HEK293T (cell line): Measurements from ENCODE around the gene TPD52L1.

Source experiments
- ELF4 ChIP-seq: fragments of 450-650 bp; IDR thresholded peaks from 2 replicates; pipeline ENCODE4 v1.6.1; 2017; ENCODE audit warnings: antibody characterized with exemption
- FOXA1 ChIP-seq: fragments of 450-650 bp; IDR thresholded peaks from 2 replicates; pipeline ENCODE4 v1.6.1; 2016; ENCODE audit warnings: mild to moderate bottlenecking
- FOXK2 ChIP-seq: fragments of 450-650 bp; IDR thresholded peaks from 2 replicates; pipeline ENCODE4 v1.6.1; 2016; ENCODE audit warnings: mild to moderate bottlenecking
- HDGF ChIP-seq: fragments of 450-650 bp; IDR thresholded peaks from 2 replicates; pipeline ENCODE4 v1.6.1; 2017; ENCODE audit warnings: antibody characterized with exemption, borderline replicate concordance
- SUZ12 ChIP-seq: fragments of 450-650 bp; IDR thresholded peaks from 2 replicates; pipeline ENCODE4 v1.6.1; 2016; ENCODE audit warnings: mild to moderate bottlenecking
- TF ChIP-seq, protein P1 (sequence below): fragments of 450-650 bp; IDR thresholded peaks from 2 replicates; pipeline ENCODE4 v1.6.1; 2016

DNA sequence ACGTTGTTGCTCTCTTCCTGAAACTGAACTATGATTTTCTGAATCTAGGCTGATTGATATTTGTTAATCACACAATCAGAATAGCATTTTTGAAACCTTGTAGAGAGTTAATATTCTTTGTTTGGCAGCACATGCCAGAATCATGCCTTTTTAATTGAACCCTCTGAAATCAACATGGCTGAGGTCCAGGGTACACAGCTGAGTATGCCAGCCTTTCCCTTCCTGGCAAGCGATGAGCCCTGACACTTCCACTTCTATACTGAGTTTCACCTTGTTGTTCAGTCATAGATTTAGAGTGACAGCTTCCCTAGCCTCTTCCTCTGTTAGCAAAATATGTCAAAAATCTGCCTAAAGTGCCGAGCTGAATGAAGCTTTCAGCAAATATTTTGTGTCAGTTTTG, 141.4 kb downstream of the TPD52L1 start:
- TF ChIP-seq FOXA1: no peak
- TF ChIP-seq, protein P1, sequence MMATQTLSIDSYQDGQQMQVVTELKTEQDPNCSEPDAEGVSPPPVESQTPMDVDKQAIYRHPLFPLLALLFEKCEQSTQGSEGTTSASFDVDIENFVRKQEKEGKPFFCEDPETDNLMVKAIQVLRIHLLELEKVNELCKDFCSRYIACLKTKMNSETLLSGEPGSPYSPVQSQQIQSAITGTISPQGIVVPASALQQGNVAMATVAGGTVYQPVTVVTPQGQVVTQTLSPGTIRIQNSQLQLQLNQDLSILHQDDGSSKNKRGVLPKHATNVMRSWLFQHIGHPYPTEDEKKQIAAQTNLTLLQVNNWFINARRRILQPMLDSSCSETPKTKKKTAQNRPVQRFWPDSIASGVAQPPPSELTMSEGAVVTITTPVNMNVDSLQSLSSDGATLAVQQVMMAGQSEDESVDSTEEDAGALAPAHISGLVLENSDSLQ: no peak
- TF ChIP-seq FOXK2: no peak
- TF ChIP-seq HDGF: no peak
- TF ChIP-seq ELF4: no peak
- no peak for TF ChIP-seq SUZ12
